Measurements from ENCODE around the gene FTHL17.

FTHL17 gene

DNA sequence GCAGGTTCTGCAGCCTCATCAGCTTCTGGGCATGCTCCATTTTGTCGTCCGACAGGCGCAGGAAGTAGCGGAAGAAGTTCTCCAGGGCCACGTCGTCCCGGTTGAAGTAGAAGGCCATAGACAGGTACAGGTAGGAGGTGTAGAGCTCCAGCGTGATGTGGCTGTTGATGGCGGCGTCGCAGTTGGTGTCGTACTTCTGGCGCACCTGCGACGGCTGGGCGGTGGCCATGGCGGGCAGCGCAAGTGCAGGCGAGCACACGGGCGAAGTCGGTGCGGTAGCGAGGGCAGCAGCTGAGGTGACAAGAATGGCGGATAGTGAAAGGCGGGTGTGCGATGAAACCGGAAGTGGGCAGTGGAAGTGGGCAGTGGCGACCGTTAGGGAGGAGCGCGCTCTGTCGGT lies at the start of gene FTHL17:
TSS of gene FTHL17 (minus strand) at position 317 of the 400 bp plus-strand sequence. CDS start at position 229, 88 bp downstream.
- Histone ChIP-seq H3K9me3 (ENCODE audit: severe bottlenecking) (peaks cover under 1% of the 10 kb centered on the region), H3K4me3 (ENCODE audit: low read depth, low read length) (no peak within 1 kb of the TSS), H3K27me3 (ENCODE audit: insufficient read depth, low read depth, severe bottlenecking) (peaks cover 3% of the 10 kb centered on the region), H3K27ac (no peak within 1 kb of the TSS), H3K36me3 (no peaks in the 10 kb centered on the region)
- no peak for TF ChIP-seq CTCF (IDR thresholded peaks at IDR 0.05; ENCODE audit: low read depth, low read length)
- DNase-seq = no peak

DNA sequence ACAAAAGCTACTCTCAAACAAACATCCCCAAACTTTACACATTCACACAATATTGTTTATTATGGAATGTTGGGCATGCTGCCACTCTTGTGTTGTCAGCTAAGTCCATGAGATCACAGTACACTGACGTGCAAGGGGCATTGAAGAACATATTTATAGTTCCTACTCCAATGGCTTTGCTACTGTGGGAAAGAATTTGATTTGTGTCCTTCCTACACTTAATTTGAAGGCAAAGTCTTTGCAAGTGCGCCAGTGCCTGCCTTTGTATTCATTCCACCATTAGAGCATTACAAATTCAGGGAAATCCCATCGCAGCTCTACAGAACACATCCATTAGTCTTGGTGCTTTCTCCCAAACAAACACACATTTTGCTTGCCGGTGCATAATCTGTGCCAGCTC lies 45.4 kb upstream of the FTHL17 start:
- H3K9me3 ChIP-seq (ENCODE audit: severe bottlenecking) = no peaks in the 10 kb centered on the region
- H3K4me3 ChIP-seq (ENCODE audit: low read depth, low read length) = no peak overlapping the region
- DNase-seq = no peak
- no peaks in the 10 kb centered on the region for H3K36me3 ChIP-seq
- no peaks in the 10 kb centered on the region for H3K27me3 ChIP-seq (ENCODE audit: insufficient read depth, low read depth, severe bottlenecking)
- no peak for TF ChIP-seq CTCF (IDR thresholded peaks at IDR 0.05; ENCODE audit: low read depth, low read length)
- H3K27ac ChIP-seq = no peak overlapping the region

GRCh38 chrX:31115398-31115797 lies 43.6 kb upstream of the FTHL17 start:
- no peak for TF ChIP-seq CTCF (IDR thresholded peaks at IDR 0.05; ENCODE audit: low read depth, low read length)
- no peaks in the 10 kb centered on the region for H3K27me3 ChIP-seq (ENCODE audit: insufficient read depth, low read depth, severe bottlenecking)

GRCh38 chrX:31114858-31115257 lies 43.0 kb upstream of the FTHL17 start:
- Histone ChIP-seq H3K27me3 (ENCODE audit: insufficient read depth, low read depth, severe bottlenecking) (no peaks in the 10 kb centered on the region), H3K9me3 (ENCODE audit: severe bottlenecking) (no peaks in the 10 kb centered on the region), H3K27ac (no peak overlapping the region), H3K4me3 (ENCODE audit: low read depth, low read length) (no peak overlapping the region), H3K36me3 (no peaks in the 10 kb centered on the region)
- DNase-seq = no peak
- TF ChIP-seq CTCF (IDR thresholded peaks at IDR 0.05; ENCODE audit: low read depth, low read length) = no peak

More at GRCh38 chrX:31115398-31115797, 43.6 kb upstream of the FTHL17 start:
- Histone ChIP-seq H3K36me3 (no peaks in the 10 kb centered on the region), H3K9me3 (ENCODE audit: severe bottlenecking) (no peaks in the 10 kb centered on the region), H3K4me3 (ENCODE audit: low read depth, low read length) (no peak overlapping the region), H3K27ac (no peak overlapping the region)
- no peak for DNase-seq

DNA sequence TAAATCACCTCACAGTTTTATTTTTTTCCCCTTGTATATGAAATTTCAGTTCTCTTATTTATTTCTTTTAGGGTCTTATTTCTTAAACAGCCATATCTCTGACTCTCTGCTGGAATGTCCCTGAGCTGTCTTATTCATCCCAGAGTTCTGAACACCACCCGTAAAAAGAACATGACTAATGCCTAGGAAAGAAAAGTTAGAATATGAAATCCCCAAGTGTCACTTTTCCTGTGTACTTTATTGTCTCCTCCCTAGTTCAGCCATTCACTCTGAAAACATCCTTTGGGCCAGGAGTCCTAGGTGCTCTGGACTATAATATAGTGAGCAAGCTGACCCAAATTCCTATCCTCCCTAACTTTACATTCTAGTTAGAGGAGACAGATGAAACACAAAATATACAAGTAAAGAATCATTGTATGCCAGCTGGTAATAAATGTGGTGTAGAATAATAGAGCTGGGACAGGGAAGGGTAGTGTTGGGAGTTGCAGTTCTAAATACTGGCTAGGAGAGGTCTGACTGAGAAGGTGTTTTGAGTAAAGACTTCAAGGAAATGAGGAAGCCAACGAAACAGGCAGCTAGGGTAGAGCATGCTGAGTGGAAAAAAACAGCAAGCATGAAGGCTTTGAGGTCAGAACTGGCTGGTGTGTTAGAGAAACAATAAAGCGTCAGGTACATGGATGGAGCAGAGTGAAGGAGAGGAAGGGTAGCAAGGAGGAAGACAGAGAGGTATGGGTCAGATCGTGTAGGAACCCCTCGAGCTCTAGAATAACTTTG lies 40.6 kb upstream of the FTHL17 start:
- Histone ChIP-seq H3K27ac (no peak overlapping the region), H3K4me3 (ENCODE audit: low read depth, low read length) (no peak overlapping the region), H3K27me3 (ENCODE audit: insufficient read depth, low read depth, severe bottlenecking) (no peaks in the 10 kb centered on the region), H3K36me3 (no peaks in the 10 kb centered on the region), H3K9me3 (ENCODE audit: severe bottlenecking) (no peaks in the 10 kb centered on the region)
- no peak for DNase-seq
- TF ChIP-seq CTCF (IDR thresholded peaks at IDR 0.05; ENCODE audit: low read depth, low read length) = no peak

DNA sequence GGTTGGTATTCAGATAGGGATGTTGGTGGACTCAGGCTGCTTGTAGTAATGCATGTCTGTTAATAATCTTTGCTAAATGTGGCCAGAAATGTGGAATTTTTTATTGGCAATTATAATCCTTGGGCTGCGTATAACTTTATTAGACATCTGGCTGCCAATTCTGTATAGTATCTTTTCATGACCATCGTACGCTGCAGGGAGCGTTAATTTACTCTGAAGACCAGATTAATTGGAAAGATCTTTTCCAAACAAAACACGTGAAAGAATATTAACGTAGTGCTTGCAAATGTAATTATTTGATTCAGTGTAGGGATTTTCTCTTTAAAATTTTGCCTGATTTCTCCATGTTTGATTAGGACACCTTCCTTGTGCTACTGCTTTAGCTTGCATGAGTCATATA lies 38.8 kb upstream of the FTHL17 start:
- no peak overlapping the region for H3K27ac ChIP-seq
- TF ChIP-seq CTCF (IDR thresholded peaks at IDR 0.05; ENCODE audit: low read depth, low read length) = no peak
- no peak overlapping the region for H3K4me3 ChIP-seq (ENCODE audit: low read depth, low read length)
- H3K36me3 ChIP-seq = no peaks in the 10 kb centered on the region
- H3K27me3 ChIP-seq (ENCODE audit: insufficient read depth, low read depth, severe bottlenecking) = no peaks in the 10 kb centered on the region
- no peak for DNase-seq
- H3K9me3 ChIP-seq (ENCODE audit: severe bottlenecking) = no peaks in the 10 kb centered on the region
